Measurements from ENCODE around the gene CDK6.

The CDK6 gene

GRCh38 chr7:92833024-92833765 is 3.2 kb downstream of the CDK6 start:
- peak overlapping the region; percentile 72 for H3K4me3 ChIP-seq (ENCODE audit: low read depth, low read length)
- peak; percentile 94 for TF ChIP-seq CTCF (IDR thresholded peaks at IDR 0.05; ENCODE audit: borderline replicate concordance, insufficient read depth, low read depth, low read length)

DNA sequence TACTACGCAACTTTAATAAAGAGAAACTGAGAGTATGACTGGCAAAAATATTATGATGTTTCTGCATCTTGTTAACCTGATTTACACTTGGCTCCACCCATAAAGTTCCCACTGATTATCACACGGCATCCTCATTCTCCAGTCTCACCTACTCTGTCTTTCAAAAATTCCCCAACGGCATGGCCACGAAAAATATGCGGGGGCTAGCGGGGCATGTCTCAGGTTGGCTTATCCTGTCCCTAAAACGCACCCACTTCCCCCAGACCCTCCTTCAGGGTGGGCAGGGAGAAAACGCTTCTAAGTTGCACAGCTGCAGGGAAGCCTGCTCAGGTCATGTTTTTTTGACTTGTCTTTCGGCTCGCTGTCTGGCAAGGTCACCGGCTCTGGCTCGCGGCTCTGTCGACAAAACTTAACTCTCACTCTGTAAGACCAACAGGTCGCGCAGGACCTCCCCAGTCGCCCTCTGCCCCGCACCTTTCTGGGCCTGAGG is 3.8 kb downstream of the CDK6 start:
- TF ChIP-seq CTCF (IDR thresholded peaks at IDR 0.05; ENCODE audit: borderline replicate concordance, insufficient read depth, low read depth, low read length): no peak
- peak overlapping the region; percentile 72 for H3K4me3 ChIP-seq (ENCODE audit: low read depth, low read length)

DNA sequence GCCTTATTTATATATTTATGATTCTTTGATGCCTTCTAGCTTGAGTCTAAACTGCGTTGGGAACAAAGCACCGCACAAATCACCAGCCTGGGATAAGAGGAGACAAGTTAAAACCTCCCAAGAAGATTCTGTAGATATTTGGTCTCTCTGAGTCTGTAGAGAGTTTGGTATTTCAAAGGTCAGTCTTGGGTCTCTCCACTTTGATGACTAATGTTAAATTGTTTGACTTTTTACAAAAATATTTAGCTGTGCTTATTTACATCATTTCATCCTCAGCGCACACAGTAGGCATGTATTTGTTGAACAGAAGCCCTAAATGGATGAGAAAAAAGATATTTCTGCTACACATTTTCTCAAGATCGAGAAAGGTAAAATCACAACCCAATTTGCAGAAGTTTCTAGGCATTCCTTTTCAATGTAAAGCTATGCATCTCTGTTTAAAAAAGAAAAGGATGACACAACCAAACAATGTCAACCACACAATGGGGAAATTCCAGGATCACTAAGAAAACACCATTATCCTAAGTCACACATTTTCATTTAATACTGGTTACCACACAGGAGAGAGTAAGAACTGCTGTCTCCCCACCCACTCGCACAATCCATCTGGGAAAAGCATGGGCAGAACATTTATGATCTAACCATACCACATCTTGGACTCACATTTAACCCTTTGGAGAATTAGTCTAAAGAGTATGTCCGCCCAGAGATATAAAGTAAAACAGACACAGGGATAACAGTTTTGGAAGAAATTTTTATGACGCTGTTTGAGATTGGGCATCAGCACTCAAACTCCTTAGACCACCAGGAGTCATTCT is 4.4 kb downstream of the CDK6 start:
- H3K4me3 ChIP-seq (ENCODE audit: low read depth, low read length): peak overlapping the region; percentile 72
- no peak for TF ChIP-seq CTCF (IDR thresholded peaks at IDR 0.05; ENCODE audit: borderline replicate concordance, insufficient read depth, low read depth, low read length)

- no peak for TF ChIP-seq CTCF (IDR thresholded peaks at IDR 0.05; ENCODE audit: borderline replicate concordance, insufficient read depth, low read depth, low read length)
- no peak overlapping the region for H3K4me3 ChIP-seq (ENCODE audit: low read depth, low read length)
These were observed 5.8 kb downstream of the CDK6 start for GRCh38 chr7:92830532-92831110.

GRCh38 chr7:92830027-92830426 is 6.3 kb downstream of the CDK6 start:
- no peak overlapping the region for H3K4me3 ChIP-seq (ENCODE audit: low read depth, low read length)
- TF ChIP-seq CTCF (IDR thresholded peaks at IDR 0.05; ENCODE audit: borderline replicate concordance, insufficient read depth, low read depth, low read length): no peak

DNA sequence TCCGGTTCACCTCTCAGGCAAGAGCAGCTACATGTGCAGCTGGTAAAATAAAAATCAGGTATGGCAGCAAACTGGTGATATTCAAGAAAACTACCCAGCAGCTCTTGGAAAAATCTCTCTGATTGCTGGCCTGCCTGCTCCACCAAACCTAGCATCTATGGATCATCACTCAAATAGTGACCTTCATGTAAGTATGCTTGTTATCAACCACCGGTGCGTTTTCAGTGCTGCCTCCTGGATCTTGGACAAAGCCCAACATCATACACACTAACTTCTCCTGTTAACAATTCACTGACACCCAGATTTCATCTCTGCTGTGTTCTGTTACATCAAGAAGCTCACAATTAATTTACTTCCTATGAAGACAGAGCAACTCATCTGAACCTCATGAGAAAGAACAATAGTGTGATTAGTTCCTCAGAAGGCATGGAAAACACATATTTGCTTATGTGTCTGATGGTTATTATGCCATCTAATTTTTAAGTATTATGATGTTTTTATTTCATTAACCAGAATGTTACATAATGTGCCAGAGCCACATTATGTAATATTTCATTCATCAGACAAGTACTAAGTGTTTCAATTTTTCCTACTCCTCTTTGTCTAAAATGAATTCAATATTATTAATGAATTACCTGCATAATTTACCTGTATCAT is 8.8 kb downstream of the CDK6 start:
- no peak overlapping the region for H3K4me3 ChIP-seq (ENCODE audit: low read depth, low read length)
- no peak for TF ChIP-seq CTCF (IDR thresholded peaks at IDR 0.05; ENCODE audit: borderline replicate concordance, insufficient read depth, low read depth, low read length)

Data from GM12875 (cell line).